ENCODE results near the gene SFMBT1. TPM values are rescaled to one million over a fixed set of nuclear protein-coding genes. Genes with fewer than 3 reads are reported as not detected.

The SFMBT1 gene
- total and polyA plus RNA-seq, 9 of the 15 experiments (the other 6 are each of a cell fraction or from before 2014, with no cell fraction given) = 0.76 to 6.6 (median 3.6) TPM

DNA sequence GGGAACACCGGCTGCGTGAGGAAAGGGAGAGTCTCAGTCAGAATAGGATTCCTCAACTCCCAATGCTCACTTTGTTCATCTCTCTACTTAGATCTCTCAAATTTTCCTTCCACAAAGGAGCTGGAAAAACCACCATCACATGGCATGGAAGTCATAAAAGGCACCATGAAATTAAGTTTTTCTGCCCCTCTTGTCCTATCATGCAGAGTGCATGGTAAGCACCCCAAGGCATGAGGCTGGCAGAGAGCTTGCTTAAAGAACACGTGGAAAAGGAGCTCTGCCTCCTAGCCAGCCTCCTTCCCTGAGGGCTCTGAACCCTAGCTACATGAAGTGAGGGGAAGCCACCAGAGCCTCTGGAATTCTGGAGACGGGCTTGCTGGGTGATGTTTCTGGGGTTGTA lies 166.3 kb downstream of the SFMBT1 start:
- FAIRE-seq (no peak), ATAC-seq (no peak), DNase-seq (ENCODE audit: extremely low read depth in 1 of 4, low spot score in 3 of 4) (no peak)
- Histone ChIP-seq H3K27me3 (ENCODE audit: control insufficient read depth in 2 of 2, insufficient read depth in 2 of 2, low read length in 2 of 2) (no peaks in the 10 kb centered on the region), H3K9me1 (ENCODE audit: control insufficient read depth, insufficient read depth, low read length) (no peaks in the 10 kb centered on the region), H3K4me3 (no peak overlapping the region), H3K4me2 (ENCODE audit: insufficient read depth, low read length) (no peak overlapping the region), H2AFZ (ENCODE audit: low read depth, low read length) (no peak overlapping the region), H3K27ac (ENCODE audit: extremely low read depth, low read depth, low read length) (no peak overlapping the region), H3K36me3 (ENCODE audit: control insufficient read depth, insufficient read depth, low read length) (no peaks in the 10 kb centered on the region), H4K20me1 (replicated peaks; ENCODE audit: control insufficient read depth, insufficient read depth, low read length) (no peaks in the 10 kb centered on the region), H3K9me3 (replicated peaks; ENCODE audit: control insufficient read depth, insufficient read depth, low read depth, low read length) (no peaks in the 10 kb centered on the region), H3K4me1 (replicated peaks in 1 of 2; ENCODE audit: control insufficient read depth in 2 of 2, insufficient read depth in 2 of 2, low read length in 2 of 2) (peaks cover 4 to 18% of the 10 kb centered on the region in 2 experiments; a peak in 4 of 5 replicates), H3K9ac (ENCODE audit: insufficient read depth in 1 of 2, low read depth in 2 of 2, low read length in 2 of 2) (no peak overlapping the region), H3K79me2 (ENCODE audit: control insufficient read depth, insufficient read depth, low read length) (no peaks in the 10 kb centered on the region)
- ChIA-PET POLR2A (interaction anchor here (2.1 kb wide), 1 partner anchor 14 kb away, joined by 11 read pairs; no protein-coding TSS in a partner anchor), CTCF (ENCODE audit: low intra/inter-chr PET ratio) (no interaction called here)
- no peak for TF ChIP-seq ZNF444 (CRISPR knock-in tag; IDR thresholded peaks at IDR 0.05)
- no peak for TF ChIP-seq ZC3H4 (CRISPR knock-in tag; IDR thresholded peaks at IDR 0.05; ENCODE audit: borderline replicate concordance)
- intact Hi-C loops (cut with micrococcal nuclease) (no loop called here), in situ Hi-C loops (cut with MboI) (no loop called here)
- WGBS (ENCODE audit: insufficient coverage, low coverage, missing lambda C conversion rate) = no CpG with 5 or more reads among the region's 4 CpGs
- BruUV-seq (replicated peaks) = no TSS peak

DNA sequence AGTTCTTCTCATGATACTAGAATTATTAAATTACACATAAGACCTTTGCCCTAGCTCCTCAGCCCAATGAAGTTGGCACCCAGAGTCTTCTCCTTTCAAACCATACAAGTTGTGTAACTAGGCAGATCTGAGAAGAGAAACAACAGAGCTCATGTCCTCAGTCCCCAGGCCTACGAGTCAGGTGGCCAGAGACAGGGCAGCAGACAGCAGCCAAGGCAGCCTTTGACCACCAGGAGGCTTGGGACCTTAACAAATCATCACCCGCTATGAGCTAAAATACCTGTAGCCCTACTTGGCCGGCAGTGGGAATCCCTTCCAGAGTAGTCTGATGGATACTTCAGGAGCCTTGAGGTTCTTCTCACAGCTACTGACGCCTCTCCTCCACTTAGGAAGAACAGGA lies 166.8 kb downstream of the SFMBT1 start:
- ChIA-PET CTCF (ENCODE audit: low intra/inter-chr PET ratio) (no interaction called here), POLR2A (interaction anchor here (2.1 kb wide), 1 partner anchor 15 kb away, joined by 11 read pairs; no protein-coding TSS in a partner anchor)
- Histone ChIP-seq H3K4me1 (replicated peaks in 1 of 2; ENCODE audit: control insufficient read depth in 2 of 2, insufficient read depth in 2 of 2, low read length in 2 of 2) (peaks cover 4 to 21% of the 10 kb centered on the region in 2 experiments; a peak in 4 of 5 replicates), H3K4me3 (no peak overlapping the region), H3K9me3 (replicated peaks; ENCODE audit: control insufficient read depth, insufficient read depth, low read depth, low read length) (no peaks in the 10 kb centered on the region), H3K79me2 (ENCODE audit: control insufficient read depth, insufficient read depth, low read length) (no peaks in the 10 kb centered on the region), H3K4me2 (ENCODE audit: insufficient read depth, low read length) (no peak overlapping the region), H3K27me3 (ENCODE audit: control insufficient read depth in 2 of 2, insufficient read depth in 2 of 2, low read length in 2 of 2) (no peaks in the 10 kb centered on the region), H3K36me3 (ENCODE audit: control insufficient read depth, insufficient read depth, low read length) (no peaks in the 10 kb centered on the region), H2AFZ (ENCODE audit: low read depth, low read length) (no peak overlapping the region), H4K20me1 (replicated peaks; ENCODE audit: control insufficient read depth, insufficient read depth, low read length) (no peaks in the 10 kb centered on the region), H3K9me1 (ENCODE audit: control insufficient read depth, insufficient read depth, low read length) (no peaks in the 10 kb centered on the region), H3K27ac (ENCODE audit: extremely low read depth, low read depth, low read length) (no peak overlapping the region), H3K9ac (ENCODE audit: insufficient read depth in 1 of 2, low read depth in 2 of 2, low read length in 2 of 2) (no peak overlapping the region)
- TF ChIP-seq, protein P1, sequence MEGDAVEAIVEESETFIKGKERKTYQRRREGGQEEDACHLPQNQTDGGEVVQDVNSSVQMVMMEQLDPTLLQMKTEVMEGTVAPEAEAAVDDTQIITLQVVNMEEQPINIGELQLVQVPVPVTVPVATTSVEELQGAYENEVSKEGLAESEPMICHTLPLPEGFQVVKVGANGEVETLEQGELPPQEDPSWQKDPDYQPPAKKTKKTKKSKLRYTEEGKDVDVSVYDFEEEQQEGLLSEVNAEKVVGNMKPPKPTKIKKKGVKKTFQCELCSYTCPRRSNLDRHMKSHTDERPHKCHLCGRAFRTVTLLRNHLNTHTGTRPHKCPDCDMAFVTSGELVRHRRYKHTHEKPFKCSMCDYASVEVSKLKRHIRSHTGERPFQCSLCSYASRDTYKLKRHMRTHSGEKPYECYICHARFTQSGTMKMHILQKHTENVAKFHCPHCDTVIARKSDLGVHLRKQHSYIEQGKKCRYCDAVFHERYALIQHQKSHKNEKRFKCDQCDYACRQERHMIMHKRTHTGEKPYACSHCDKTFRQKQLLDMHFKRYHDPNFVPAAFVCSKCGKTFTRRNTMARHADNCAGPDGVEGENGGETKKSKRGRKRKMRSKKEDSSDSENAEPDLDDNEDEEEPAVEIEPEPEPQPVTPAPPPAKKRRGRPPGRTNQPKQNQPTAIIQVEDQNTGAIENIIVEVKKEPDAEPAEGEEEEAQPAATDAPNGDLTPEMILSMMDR (IDR thresholded peaks at IDR 0.05 in 2 of 3, conservative IDR thresholded peaks at IDR 0.05 in 1 of 3; ENCODE audit: insufficient read depth in 2 of 3, low read depth in 1 of 3, low read length in 3 of 3) = peak; percentile 33 to 42 (median 39); a peak in 5 of 6 replicates
- TF ChIP-seq, protein P2, sequence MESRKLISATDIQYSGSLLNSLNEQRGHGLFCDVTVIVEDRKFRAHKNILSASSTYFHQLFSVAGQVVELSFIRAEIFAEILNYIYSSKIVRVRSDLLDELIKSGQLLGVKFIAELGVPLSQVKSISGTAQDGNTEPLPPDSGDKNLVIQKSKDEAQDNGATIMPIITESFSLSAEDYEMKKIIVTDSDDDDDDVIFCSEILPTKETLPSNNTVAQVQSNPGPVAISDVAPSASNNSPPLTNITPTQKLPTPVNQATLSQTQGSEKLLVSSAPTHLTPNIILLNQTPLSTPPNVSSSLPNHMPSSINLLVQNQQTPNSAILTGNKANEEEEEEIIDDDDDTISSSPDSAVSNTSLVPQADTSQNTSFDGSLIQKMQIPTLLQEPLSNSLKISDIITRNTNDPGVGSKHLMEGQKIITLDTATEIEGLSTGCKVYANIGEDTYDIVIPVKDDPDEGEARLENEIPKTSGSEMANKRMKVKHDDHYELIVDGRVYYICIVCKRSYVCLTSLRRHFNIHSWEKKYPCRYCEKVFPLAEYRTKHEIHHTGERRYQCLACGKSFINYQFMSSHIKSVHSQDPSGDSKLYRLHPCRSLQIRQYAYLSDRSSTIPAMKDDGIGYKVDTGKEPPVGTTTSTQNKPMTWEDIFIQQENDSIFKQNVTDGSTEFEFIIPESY (CRISPR knock-in tag; IDR thresholded peaks at IDR 0.05) = 0 out of 2 replicates have a peak, but pooled peaks have one; percentile 12
- TF ChIP-seq CHD4 (IDR thresholded peaks at IDR 0.05; ENCODE audit: insufficient read depth, insufficient replicate concordance, low read depth, low read length, poor library complexity, severe bottlenecking) = no peak
- ATAC-seq = peak; percentile 75
- 66% methylated on average over 4 of the region's 4 CpGs for WGBS (ENCODE audit: insufficient coverage, low coverage, missing lambda C conversion rate)
- BruUV-seq (replicated peaks) = no TSS peak
- in situ Hi-C loops (cut with MboI) = no loop called here
- intact Hi-C loops (cut with micrococcal nuclease) = no loop called here
- peak in 2 of 4 experiments; percentile 13 to 17 for DNase-seq (ENCODE audit: extremely low read depth in 1 of 4, low spot score in 3 of 4)
- FAIRE-seq = peak; percentile 68

Data from K562 (cell line).